ENCODE measurements around the gene INAFM1.

The INAFM1 gene

GRCh38 chr19:47239152-47239551 lies 35.5 kb upstream of the INAFM1 start:
- H3K9me3 ChIP-seq (ENCODE audit: control insufficient read depth, insufficient read depth, low read depth, low read length) = no peaks in the 10 kb centered on the region
- no peak overlapping the region; the same call in 1 of the 2 replicates for H3K27ac ChIP-seq (ENCODE audit: extremely low read depth, low read depth, low read length)
- TF ChIP-seq GLI4 (tag by site-specific recombination; IDR thresholded peaks at IDR 0.05) = no peak
- TF ChIP-seq INSM2 (tag by site-specific recombination; IDR thresholded peaks at IDR 0.05) = no peak
- TF ChIP-seq GFI1B (tag by site-specific recombination; IDR thresholded peaks at IDR 0.05) = no peak
- TF ChIP-seq ZBTB17 (tag by site-specific recombination; IDR thresholded peaks at IDR 0.05) = no peak
- no peak for TF ChIP-seq IKZF3 (tag by site-specific recombination; IDR thresholded peaks at IDR 0.05)
- no peak for TF ChIP-seq ZNF302 (tag by site-specific recombination; IDR thresholded peaks at IDR 0.05; ENCODE audit: low read depth)
- no peak for TF ChIP-seq HOXC10 (CRISPR knock-in tag; IDR thresholded peaks at IDR 0.05)
- no peak for TF ChIP-seq ZNF10 (tag by site-specific recombination; IDR thresholded peaks at IDR 0.05)
- no peak for TF ChIP-seq ZNF155 (tag by site-specific recombination; IDR thresholded peaks at IDR 0.05)
- no peak for TF ChIP-seq EGR2 (tag by site-specific recombination; IDR thresholded peaks at IDR 0.05; ENCODE audit: low read depth)
- no peak for TF ChIP-seq ZBTB44 (tag by site-specific recombination; IDR thresholded peaks at IDR 0.05)
- TF ChIP-seq ZNF555 (tag by site-specific recombination; conservative IDR thresholded peaks at IDR 0.05) = no peak
- TF ChIP-seq ZNF23 (tag by site-specific recombination; IDR thresholded peaks at IDR 0.05; ENCODE audit: borderline replicate concordance) = no peak
- no peak for TF ChIP-seq GLIS2 (tag by site-specific recombination; IDR thresholded peaks at IDR 0.05)
- no peak for TF ChIP-seq ZNF791 (tag by site-specific recombination; IDR thresholded peaks at IDR 0.05)
- TF ChIP-seq KLF10 (tag by site-specific recombination; IDR thresholded peaks at IDR 0.05) = no peak
- TF ChIP-seq ZBTB7A (tag by site-specific recombination; IDR thresholded peaks at IDR 0.05; ENCODE audit: low read depth) = no peak
- no peak for TF ChIP-seq FEZF1 (tag by site-specific recombination; IDR thresholded peaks at IDR 0.05)
- peaks cover 7% of the 10 kb centered on the region for H3K4me1 ChIP-seq (ENCODE audit: control insufficient read depth, insufficient read depth, low read length)
- CTCF ChIA-PET = interaction anchor here (2.0 kb wide), 1 partner anchor 8 kb away, joined by 9 read pairs; no protein-coding TSS in a partner anchor
- no peak overlapping the region for H3K4me3 ChIP-seq (ENCODE audit: low read depth, low read length)
- POLR2A ChIA-PET = no interaction called here
- no peaks in the 10 kb centered on the region for H3K36me3 ChIP-seq (ENCODE audit: control insufficient read depth in 2 of 2, insufficient read depth in 1 of 2, low read length in 2 of 2)

- H3K4me1 ChIP-seq (ENCODE audit: control insufficient read depth, insufficient read depth, low read length) = peaks cover 7% of the 10 kb centered on the region
- no peaks in the 10 kb centered on the region for H3K36me3 ChIP-seq (ENCODE audit: control insufficient read depth in 2 of 2, insufficient read depth in 1 of 2, low read length in 2 of 2)
- H3K27ac ChIP-seq (ENCODE audit: extremely low read depth, low read depth, low read length) = no peak overlapping the region
- TF ChIP-seq ZNF19 (tag by site-specific recombination; IDR thresholded peaks at IDR 0.05; ENCODE audit: low read depth) = no peak
- TF ChIP-seq ZNF391 (tag by site-specific recombination; IDR thresholded peaks at IDR 0.05; ENCODE audit: borderline replicate concordance, low read depth) = no peak
- no peak for TF ChIP-seq YY2 (tag by site-specific recombination; IDR thresholded peaks at IDR 0.05)
- TF ChIP-seq ZNF600 (tag by site-specific recombination; IDR thresholded peaks at IDR 0.05) = 0 out of 2 replicates have a peak, but pooled peaks have one; percentile 12
- TF ChIP-seq ZNF350 (tag by site-specific recombination; IDR thresholded peaks at IDR 0.05) = no peak
- no peak for TF ChIP-seq ZSCAN23 (tag by site-specific recombination; IDR thresholded peaks at IDR 0.05)
- H3K4me3 ChIP-seq (ENCODE audit: low read depth, low read length) = no peak overlapping the region
- POLR2A ChIA-PET = interaction anchor here (1.4 to 1.9 kb wide), 2 partner anchors 14 to 17 kb away, joined by 9 to 25 read pairs; partner anchors contain the start of gene CCDC9
- CTCF ChIA-PET = no interaction called here
- H3K9me3 ChIP-seq (ENCODE audit: control insufficient read depth, insufficient read depth, low read depth, low read length) = no peaks in the 10 kb centered on the region
Observed at GRCh38 chr19:47239610-47240296, 34.9 kb upstream of the INAFM1 start.
